Right atrium auricular region (tissue), 2 donors: ENCODE results near the gene LDLR. TPM values are rescaled to one million over a fixed set of nuclear protein-coding genes. Genes with fewer than 3 reads are reported as not detected.
A peak's percentile ranks its signal among the peaks of the same experiment; 100 is the strongest.
"Not testable (repeated sequence)": the region's sequence is repeated elsewhere in the genome, so short reads cannot be mapped to it uniquely, and the experiment has no call there.

Experiments used
- DNase-seq: peaks from one replicate; pipeline ENCODE4 v3.0.0-alpha.2; 2019; ENCODE audit warnings: low spot score
- H3K27ac ChIP-seq, 2 donors: fragments of 200-600 bp; sonication (generic); 1 replicate in 1 of 2; 2 replicates in 1 of 2; pipeline ENCODE4 v1.5.1; 2016 to 2019
- H3K27me3 ChIP-seq, 2 donors: fragments of 200-600 bp; sonication (generic); one replicate each; pipeline versions ENCODE4 v1.5.1 to v1.6.0; 2017 to 2019
- H3K36me3 ChIP-seq: fragments of 200-600 bp; sonication (generic); one replicate; pipeline ENCODE4 v1.5.1; 2016
- H3K4me1 ChIP-seq, 2 donors: fragments of 200-600 bp; sonication (generic); one replicate each; pipeline versions ENCODE4 v1.5.1 to v1.6.0; 2017 to 2019
- H3K4me3 ChIP-seq, 2 donors: fragments of 200-600 bp; sonication (generic); 1 replicate in 1 of 2; 2 replicates in 1 of 2; pipeline ENCODE4 v1.5.1; 2017 to 2019; ENCODE audit warnings: mild to moderate bottlenecking in 1 of 2, moderate library complexity in 1 of 2
- H3K9me3 ChIP-seq, 2 donors: fragments of 200-600 bp; sonication (generic); one replicate each; pipeline ENCODE4 v1.5.1; 2019
- CTCF ChIP-seq, 2 donors: fragments of 200-600 bp; sonication (generic); IDR thresholded peaks; one replicate each; pipeline ENCODE4 v1.5.1; 2019; ENCODE audit warnings: antibody characterized with exemption in 2 of 2
- total RNA-seq, 2 donors: library from RNA; depleted of rRNA; stranded (reverse); fragments of >200 nt; gene quantifications; one replicate each; pipeline ENCODE4 v1.1.0, GENCODE V29; 2016

LDLR gene
- total RNA-seq, 2 donors from 2014 or later, result 13.8 to 15.9 TPM

GRCh38 chr19:11116507-11116906 is 27.2 kb downstream of the LDLR start:
- H3K36me3 ChIP-seq, result peaks cover 58% of the 10 kb centered on the region
- H3K4me3 ChIP-seq, result no peak overlapping the region
- DNase-seq, result no peak
- TF ChIP-seq CTCF (IDR thresholded peaks at IDR 0.05), result no peak
- no peaks in the 10 kb centered on the region for H3K27me3 ChIP-seq
- H3K4me1 ChIP-seq, result no peaks in the 10 kb centered on the region
- H3K9me3 ChIP-seq, result no peaks in the 10 kb centered on the region
- no peak overlapping the region for H3K27ac ChIP-seq

- not testable (repeated sequence) for H3K27ac ChIP-seq, DNase-seq, H3K4me1 ChIP-seq, H3K4me3 ChIP-seq, H3K9me3 ChIP-seq, H3K27me3 ChIP-seq
- peaks cover 46% of the 10 kb centered on the region for H3K36me3 ChIP-seq
Observed at GRCh38 chr19:11121963-11122362, 32.7 kb downstream of the LDLR start.

GRCh38 chr19:11123114-11123513 is 33.9 kb downstream of the LDLR start:
- Histone ChIP-seq H3K4me1 (no peaks in the 10 kb centered on the region), H3K27ac (no peak overlapping the region), H3K27me3 (no peaks in the 10 kb centered on the region), H3K9me3 (no peaks in the 10 kb centered on the region), H3K36me3 (peaks cover 46% of the 10 kb centered on the region), H3K4me3 (no peak overlapping the region)
- DNase-seq, result no peak
- no peak for TF ChIP-seq CTCF (IDR thresholded peaks at IDR 0.05)

- H3K27me3 ChIP-seq, H3K4me1 ChIP-seq, H3K27ac ChIP-seq, DNase-seq, H3K9me3 ChIP-seq, H3K4me3 ChIP-seq: not testable (repeated sequence)
- H3K36me3 ChIP-seq, result peaks cover 52% of the 10 kb centered on the region
Observed at GRCh38 chr19:11124157-11124556, 34.9 kb downstream of the LDLR start.

- Histone ChIP-seq H3K36me3 (peaks cover 54% of the 10 kb centered on the region), H3K4me3 (no peak overlapping the region), H3K4me1 (peaks cover 0 to 6% of the 10 kb centered on the region in 2 donors), H3K27me3 (no peaks in the 10 kb centered on the region), H3K9me3 (no peaks in the 10 kb centered on the region), H3K27ac (no peak overlapping the region)
- TF ChIP-seq CTCF (IDR thresholded peaks at IDR 0.05), result peak; percentile 64 to 71
- peak; percentile 88 for DNase-seq
Observed at GRCh38 chr19:11125994-11126685, 36.9 kb downstream of the LDLR start.

GRCh38 chr19:11127905-11128304 is 38.6 kb downstream of the LDLR start:
- Histone ChIP-seq H3K27me3 (no peaks in the 10 kb centered on the region), H3K9me3 (no peaks in the 10 kb centered on the region), H3K27ac (no peak overlapping the region), H3K4me3 (no peak overlapping the region), H3K36me3 (peaks cover 59% of the 10 kb centered on the region), H3K4me1 (peaks cover 0 to 7% of the 10 kb centered on the region in 2 donors)
- no peak for TF ChIP-seq CTCF (IDR thresholded peaks at IDR 0.05)
- no peak for DNase-seq
